Stimulated activated naive CD4-positive, alpha-beta T cell treated with Interleukin-2 at 50 U/mL for 16 hours (primary cell): ENCODE measurements around the gene ZNHIT6.
A peak's percentile ranks its signal among the peaks of the same experiment; 100 is the strongest.
"Not testable (repeated sequence)": the region's sequence is repeated elsewhere in the genome, so short reads cannot be mapped to it uniquely, and the experiment has no call there.

Experiments used
- DNase-seq: peaks from one replicate; lab custom pipeline; 2025; lab: John Stamatoyannopoulos, UW

ZNHIT6 gene

GRCh38 chr1:85707990-85708828 is at the start of gene ZNHIT6:
TSS of gene ZNHIT6 (minus strand) at chr1:85708433. CDS start at chr1:85708284, 149 bp downstream.
- peak; percentile 87 for DNase-seq

- DNase-seq, result no peak
These were observed 48.6 kb upstream of the ZNHIT6 start for GRCh38 chr1:85756864-85757263.

GRCh38 chr1:85748120-85748519 is 39.9 kb upstream of the ZNHIT6 start:
- DNase-seq, result no peak

- no peak for DNase-seq
These were observed 38.5 kb upstream of the ZNHIT6 start for GRCh38 chr1:85746777-85747176.

GRCh38 chr1:85743814-85744213 is 35.6 kb upstream of the ZNHIT6 start:
- DNase-seq, result no peak

GRCh38 chr1:85734931-85735330 is 26.7 kb upstream of the ZNHIT6 start:
- no peak for DNase-seq

GRCh38 chr1:85718678-85719340 is 10.6 kb upstream of the ZNHIT6 start:
- DNase-seq, result no peak

GRCh38 chr1:85714418-85715114 is 6.3 kb upstream of the ZNHIT6 start:
- not testable (repeated sequence) for DNase-seq

- DNase-seq, result no peak
These were observed 595 bp upstream of the ZNHIT6 start for GRCh38 chr1:85708829-85709227.

- no peak for DNase-seq
These were observed 805 bp downstream of the ZNHIT6 start for GRCh38 chr1:85707267-85707989.

GRCh38 chr1:85705940-85706339 is 2.3 kb downstream of the ZNHIT6 start:
- DNase-seq, result no peak

GRCh38 chr1:85700422-85700821 is 7.8 kb downstream of the ZNHIT6 start:
- DNase-seq, result no peak

- DNase-seq, result no peak
These were observed 10.3 kb downstream of the ZNHIT6 start for GRCh38 chr1:85697895-85698294.

GRCh38 chr1:85692730-85693314 is 15.4 kb downstream of the ZNHIT6 start:
- no peak for DNase-seq

GRCh38 chr1:85689775-85690404 is 18.3 kb downstream of the ZNHIT6 start:
- no peak for DNase-seq

- DNase-seq, result no peak
These were observed 24.8 kb downstream of the ZNHIT6 start for GRCh38 chr1:85683292-85684025.

- DNase-seq, result no peak
These were observed 27.1 kb downstream of the ZNHIT6 start for GRCh38 chr1:85681087-85681486.

GRCh38 chr1:85678193-85678592 is 30.0 kb downstream of the ZNHIT6 start:
- no peak for DNase-seq

GRCh38 chr1:85677656-85678055 is 30.6 kb downstream of the ZNHIT6 start:
- DNase-seq, result no peak

- DNase-seq, result no peak
These were observed 36.1 kb downstream of the ZNHIT6 start for GRCh38 chr1:85672031-85672660.
